Endothelial cell of umbilical vein (primary cell): ENCODE results near the gene UBE2G1. TPM values are rescaled to one million over a fixed set of nuclear protein-coding genes. Genes with fewer than 3 reads are reported as not detected.

ENCODE experiments used
- Bru-seq: library from RNA; stranded (reverse); fragments of 400-500 nt; gene quantifications from one replicate; lab custom pipeline; 2021; lab: Mats Ljungman, UMichigan
- BruChase-seq, 2 experiments: library from RNA; stranded (reverse); fragments of 400-500 nt; gene quantifications; one replicate each; lab custom pipeline; 2021; lab: Mats Ljungman, UMichigan
- BruUV-seq: library from RNA; stranded (reverse); fragments of 400-500 nt; replicated peaks from 2 replicates; lab custom pipeline; 2021; lab: Mats Ljungman, UMichigan
- CTCF ChIA-PET: fragments of 300-600, 350-600 bp; sonication (Branson Sonifier 250); formaldehyde crosslinking; loops from one replicate; lab custom pipeline; 2021; ENCODE audit warnings: antibody characterized with exemption, inconsistent platforms; lab: Charles Lee
- POLR2A ChIA-PET: fragments of 300-600, 350-600 bp; sonication (Branson Sonifier 250); formaldehyde crosslinking; loops from one replicate; lab custom pipeline; 2021; ENCODE audit warnings: antibody characterized with exemption, inconsistent platforms; lab: Charles Lee
- DNase-seq: peaks from one replicate; pipeline ENCODE4 v3.0.0-alpha.2; 2011; ENCODE audit warnings: low read depth, low spot score
- FAIRE-seq: peaks from 2 replicates; lab custom pipeline; 2011; peaks lifted over from hg19 to GRCh38; lab: Jason Lieb, UNC
- H2AFZ ChIP-seq: 2 replicates; pipeline ENCODE4 v1.6.0; 2012; ENCODE audit warnings: low read depth, low read length, control low read depth, inconsistent platforms
- H3K27ac ChIP-seq: 2 replicates; pipeline ENCODE4 v1.5.1; 2011; ENCODE audit warnings: low read depth, mild to moderate bottlenecking, control low read depth, low read length, moderate library complexity; ENCODE audit not compliant: insufficient read depth
- H3K27me3 ChIP-seq, 2 experiments: 2 replicates each; pipeline versions ENCODE4 v1.6.0 to v1.6.1; 2011; ENCODE audit warnings: low read length in 2 of 2, mixed read lengths in 1 of 2; ENCODE audit not compliant: control insufficient read depth in 2 of 2, insufficient read depth in 2 of 2
- H3K36me3 ChIP-seq, 2 experiments: 2 replicates in 1 of 2; 3 replicates in 1 of 2; pipeline ENCODE4 v1.5.1; 2011; ENCODE audit warnings: low read length in 2 of 2, mild to moderate bottlenecking in 1 of 2, moderate library complexity in 1 of 2; ENCODE audit not compliant: control insufficient read depth in 2 of 2, insufficient read depth in 2 of 2; ENCODE audit errors: extremely low read depth in 1 of 2
- H3K4me1 ChIP-seq: 3 replicates; pipeline ENCODE4 v1.5.1; 2011; ENCODE audit warnings: mild to moderate bottlenecking, low read length; ENCODE audit not compliant: control insufficient read depth, insufficient read depth; ENCODE audit errors: extremely low read depth
- H3K4me2 ChIP-seq: 2 replicates; pipeline ENCODE4 v1.6.1; 2011; ENCODE audit warnings: low read length, control low read depth, mixed read lengths; ENCODE audit not compliant: insufficient read depth
- H3K4me3 ChIP-seq, 3 experiments: fragments of 200-600 bp in 1 of 3; sonication (generic), shearing (Covaris generic) in 1 of 3; replicated peaks in 1 of 3; 2 replicates each; pipeline ENCODE4 v1.5.1; 2011 to 2016; ENCODE audit warnings: control low read depth in 3 of 3, low read length in 3 of 3, mild to moderate bottlenecking in 2 of 3, inconsistent platforms in 1 of 3, low read depth in 1 of 3, moderate library complexity in 1 of 3; ENCODE audit not compliant: insufficient read depth in 1 of 3
- H3K79me2 ChIP-seq: 2 replicates; pipeline ENCODE4 v1.6.0; 2012; ENCODE audit warnings: low read length, inconsistent platforms; ENCODE audit not compliant: control insufficient read depth, insufficient read depth
- H3K9ac ChIP-seq: replicated peaks from 2 replicates; pipeline ENCODE3; 2011; ENCODE audit warnings: low read length, control low read depth; ENCODE audit not compliant: insufficient read depth; ENCODE audit errors: extremely low read depth
- H3K9me1 ChIP-seq: replicated peaks from 3 replicates; pipeline ENCODE4 v1.6.0; 2011; ENCODE audit warnings: mild to moderate bottlenecking, low read length; ENCODE audit not compliant: control insufficient read depth, insufficient read depth; ENCODE audit errors: extremely low read depth
- H3K9me3 ChIP-seq: replicated peaks from 2 replicates; pipeline ENCODE4 v1.5.1; 2012; ENCODE audit warnings: low read length, inconsistent platforms; ENCODE audit not compliant: control insufficient read depth, insufficient read depth
- H4K20me1 ChIP-seq: replicated peaks from 2 replicates; pipeline ENCODE3; 2011; ENCODE audit warnings: mild to moderate bottlenecking, low read length; ENCODE audit not compliant: control insufficient read depth, insufficient read depth; ENCODE audit errors: extremely low read depth
- CTCF ChIP-seq, 2 donors: IDR thresholded peaks; 1 replicate in 1 of 2; 2 replicates in 1 of 2; pipeline ENCODE4 v1.5.1; 2011; ENCODE audit warnings: low read length in 2 of 2, mild to moderate bottlenecking in 2 of 2, moderate library complexity in 2 of 2, control low read depth in 1 of 2, inconsistent platforms in 1 of 2, low read depth in 1 of 2; ENCODE audit not compliant: insufficient read depth in 1 of 2; ENCODE audit errors: extremely low read depth in 1 of 2
- EZH2 ChIP-seq: IDR thresholded peaks from 2 replicates; pipeline ENCODE4 v1.6.1; 2012; ENCODE audit warnings: borderline replicate concordance, low read depth, mild to moderate bottlenecking, moderate library complexity, low read length, inconsistent platforms; ENCODE audit not compliant: severe bottlenecking
- FOS ChIP-seq: IDR thresholded peaks from 2 replicates; pipeline ENCODE4 v1.6.1; 2011; ENCODE audit warnings: mild to moderate bottlenecking, low read length, moderate library complexity, borderline replicate concordance; ENCODE audit not compliant: insufficient read depth
- MAX ChIP-seq: IDR thresholded peaks from 2 replicates; pipeline ENCODE4 v1.6.1; 2011; ENCODE audit not compliant: insufficient read depth, insufficient read length
- POLR2A ChIP-seq: IDR thresholded peaks from 2 replicates; pipeline ENCODE4 v1.6.1; 2012; ENCODE audit warnings: low read depth, mild to moderate bottlenecking, control low read depth, low read length
- POLR2AphosphoS5 ChIP-seq: IDR thresholded peaks from 2 replicates; pipeline ENCODE4 v1.6.1; 2012; ENCODE audit warnings: low read depth, mild to moderate bottlenecking, control low read depth, low read length, moderate library complexity; ENCODE audit not compliant: insufficient read depth
- dilution Hi-C: fragments of 300-500 bp; cut with MboI; formaldehyde crosslinking; loops from one replicate; pipeline ENCODE4 v1.15.0; 2019; ENCODE audit warnings: low sequenced_read_pairs; ENCODE audit not compliant: extremely low pct_ligation_motif_present
- intact Hi-C: fragments of 100-400 bp; cut with micrococcal nuclease; formaldehyde crosslinking; loops from one replicate; pipeline ENCODE4 v1.10.0; 2022
- long read RNA-seq: library from polyadenylated mRNA; stranded (forward); transcript quantifications from one replicate; pipeline ENCODE4 v2.0.0, GENCODE V29; 2021
- polyA minus RNA-seq, 3 experiments: library from RNA; depleted of rRNA, polyadenylated mRNA; stranded (reverse); fragments of >200 nt; gene quantifications; 1 replicate in 1 of 3; 2 replicates in 2 of 3; pipeline ENCODE4 v1.2.3, GENCODE V29; 2011
- polyA plus RNA-seq, 4 experiments: library from polyadenylated mRNA; depleted of rRNA in 3 of 4; stranded (reverse) in 3 of 4; unstranded in 1 of 4; fragments of >200 nt; gene quantifications; 2 replicates each; pipeline versions ENCODE4 v1.2.1 to v1.2.3, GENCODE V29; 2011 to 2012; ENCODE audit warnings: missing spikeins in 1 of 4
- total RNA-seq: library from RNA; stranded (reverse); gene quantifications from 2 replicates; pipeline ENCODE4 v1.2.3, GENCODE V29; 2021

Gene UBE2G1
- total RNA-seq, result 77.2 and 79.6 TPM in 2 replicates
- 23.4 and 29.2 TPM in 2 replicates for polyA plus RNA-seq
- polyA plus RNA-seq (2011; cell fraction: cytosol; rRNA removed), result 34.4 and 35.3 TPM in 2 replicates
- 21.1 and 24.5 TPM in 2 replicates for polyA plus RNA-seq (2011; cell fraction: nucleus; rRNA removed)
- 57.2 and 59.2 TPM in 2 replicates for polyA plus RNA-seq (2012)
- 21.5 and 27.4 TPM in 2 replicates for polyA minus RNA-seq
- polyA minus RNA-seq (2011; cell fraction: cytosol; rRNA and poly(A)+ RNA removed), result 32.2 TPM
- 22.5 and 25.2 TPM in 2 replicates for polyA minus RNA-seq (2011; cell fraction: nucleus; rRNA and poly(A)+ RNA removed)
- Bru-seq, nascent RNA, result percentile 89 among the genes with signal in this experiment
- percentile 90 among the genes with signal in this experiment for BruChase-seq, experiment 1, labeled RNA remaining after a 6-hour chase
- BruChase-seq, experiment 2, labeled RNA remaining after a 2-hour chase, result percentile 89 among the genes with signal in this experiment
- long read RNA-seq, transcript UBE2G1-201 (6 exons, 3,974 nt), result major isoform, 220 of 260 reads
- long read RNA-seq, transcript UBE2G1-203 (5 exons, 984 nt), result minor isoform, 9 of 260 reads
- long read RNA-seq, partial matches to known transcripts, result 6 of 260 reads
- long read RNA-seq, other reads (novel, unspliced or antisense), result 22 of 260 reads

GRCh38 chr17:4366327-4367063 is at the start of gene UBE2G1:
Gene UBE2G1 (minus strand): TSS chr17:4366675. CDS start chr17:4366316, 359 bp downstream.
- intact Hi-C loops (loop anchor here (1.0 to 5.0 kb wide), 5 partner anchors 34 to 224 kb away; partner anchors contain the start of genes CYB5D2 and ZZEF1), dilution Hi-C loops (no loop called here)
- no peak for TF ChIP-seq MAX
- TF ChIP-seq POLR2AphosphoS5, result peak; percentile 87
- TF ChIP-seq POLR2A, result peak; percentile 52
- TF ChIP-seq EZH2, result no peak
- peak in 1 of 2 donors; percentile 9 for TF ChIP-seq CTCF (IDR thresholded peaks at IDR 0.05; ENCODE audit: extremely low read depth in 1 of 2, insufficient read depth in 1 of 2, low read depth in 1 of 2, low read length in 2 of 2)
- peak; percentile 9 for TF ChIP-seq FOS
- Histone ChIP-seq H3K4me3 (peak within 1 kb of the TSS; percentile 61 to 94 (median 88)), H3K9me3 (no peaks in the 10 kb centered on the region), H3K9me1 (no peaks in the 10 kb centered on the region), H3K36me3 (no peaks in the 10 kb centered on the region), H3K9ac (peak within 1 kb of the TSS; percentile 90), H3K27me3 (no peaks in the 10 kb centered on the region), H2AFZ (peak within 1 kb of the TSS; percentile 100), H3K79me2 (peaks cover 48% of the 10 kb centered on the region), H3K4me2 (peak within 1 kb of the TSS; percentile 77), H3K27ac (peak within 1 kb of the TSS; percentile 65), H4K20me1 (peaks cover 2% of the 10 kb centered on the region), H3K4me1 (peaks cover 4% of the 10 kb centered on the region)
- BruUV-seq, result no TSS peak
- peak; percentile 89 for FAIRE-seq
- DNase-seq, result peak; percentile 98
- ChIA-PET CTCF (interaction anchor here (0.8 to 1.5 kb wide), 6 partner anchors 34 to 167 kb away, joined by 3 to 5 read pairs (median 3); no protein-coding TSS in a partner anchor), POLR2A (no interaction called here)
